ENCODE results near the gene MICU1. TPM values are rescaled to one million over a fixed set of nuclear protein-coding genes. Genes with fewer than 3 reads are reported as not detected.

Gene MICU1
- total and polyA plus RNA-seq, 2 experiments from 2014 or later = 27.5 to 52.3 TPM

DNA sequence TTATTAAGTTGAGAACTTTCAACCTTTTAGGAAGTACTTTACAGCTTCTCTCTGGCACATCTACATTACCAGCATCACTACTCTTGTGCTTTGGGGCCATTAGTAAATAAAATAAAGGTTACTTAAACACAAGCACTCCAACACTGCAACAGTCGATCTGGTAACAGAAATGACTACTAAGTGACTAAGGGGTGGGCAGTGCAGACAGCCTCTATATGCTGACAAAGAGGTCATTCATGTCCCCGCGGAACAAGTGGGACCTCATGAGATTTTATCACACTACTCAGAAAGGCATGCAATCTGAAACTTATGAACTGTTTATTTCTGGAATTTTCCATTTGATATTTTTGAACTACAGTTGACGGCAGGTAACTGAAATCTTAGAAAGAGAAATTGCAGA, 159.9 kb downstream of the MICU1 start:
- H3K27ac ChIP-seq (ENCODE audit: low read depth) = no peak overlapping the region
- Mint-ChIP-seq H3K4me3 (no peak overlapping the region), H3K4me1 (no peaks in the 10 kb centered on the region), H3K27ac (0 out of 2 replicates have a peak overlapping the region, but pooled peaks have one; percentile 31), H3K27me3 (ENCODE audit: insufficient read depth, low read depth, poor library complexity) (no peaks in the 10 kb centered on the region), H3K36me3 (ENCODE audit: low read depth) (peaks cover 5% of the 10 kb centered on the region; the same call in 2 of the 3 replicates), H3K9me3 (no peaks in the 10 kb centered on the region)
- H4K20me1 ChIP-seq (replicated peaks; ENCODE audit: insufficient read depth) = no peaks in the 10 kb centered on the region
- no peak for DNase-seq (ENCODE audit: low spot score)
- no peak overlapping the region for H3K4me2 ChIP-seq
- H3K4me1 ChIP-seq (ENCODE audit: insufficient read depth) = no peaks in the 10 kb centered on the region
- TF ChIP-seq EZH2phosphoT487 (IDR thresholded peaks at IDR 0.05; ENCODE audit: unreplicated experiment) (no peak), ZNF331 (CRISPR knock-in tag; IDR thresholded peaks at IDR 0.05; ENCODE audit: low read depth) (no peak), POLR2AphosphoS5 (IDR thresholded peaks at IDR 0.05; ENCODE audit: low read depth) (no peak), EZH2 (IDR thresholded peaks at IDR 0.05; ENCODE audit: low read depth, unreplicated experiment) (no peak), ZNF114 (CRISPR knock-in tag; IDR thresholded peaks at IDR 0.05) (no peak), STAT1 (IDR thresholded peaks at IDR 0.05; ENCODE audit: unreplicated experiment) (no peak), NANOG (IDR thresholded peaks at IDR 0.05; ENCODE audit: borderline replicate concordance) (no peak), JUNB (IDR thresholded peaks at IDR 0.05; ENCODE audit: unreplicated experiment) (no peak)
- TF ChIP-seq, protein P1, sequence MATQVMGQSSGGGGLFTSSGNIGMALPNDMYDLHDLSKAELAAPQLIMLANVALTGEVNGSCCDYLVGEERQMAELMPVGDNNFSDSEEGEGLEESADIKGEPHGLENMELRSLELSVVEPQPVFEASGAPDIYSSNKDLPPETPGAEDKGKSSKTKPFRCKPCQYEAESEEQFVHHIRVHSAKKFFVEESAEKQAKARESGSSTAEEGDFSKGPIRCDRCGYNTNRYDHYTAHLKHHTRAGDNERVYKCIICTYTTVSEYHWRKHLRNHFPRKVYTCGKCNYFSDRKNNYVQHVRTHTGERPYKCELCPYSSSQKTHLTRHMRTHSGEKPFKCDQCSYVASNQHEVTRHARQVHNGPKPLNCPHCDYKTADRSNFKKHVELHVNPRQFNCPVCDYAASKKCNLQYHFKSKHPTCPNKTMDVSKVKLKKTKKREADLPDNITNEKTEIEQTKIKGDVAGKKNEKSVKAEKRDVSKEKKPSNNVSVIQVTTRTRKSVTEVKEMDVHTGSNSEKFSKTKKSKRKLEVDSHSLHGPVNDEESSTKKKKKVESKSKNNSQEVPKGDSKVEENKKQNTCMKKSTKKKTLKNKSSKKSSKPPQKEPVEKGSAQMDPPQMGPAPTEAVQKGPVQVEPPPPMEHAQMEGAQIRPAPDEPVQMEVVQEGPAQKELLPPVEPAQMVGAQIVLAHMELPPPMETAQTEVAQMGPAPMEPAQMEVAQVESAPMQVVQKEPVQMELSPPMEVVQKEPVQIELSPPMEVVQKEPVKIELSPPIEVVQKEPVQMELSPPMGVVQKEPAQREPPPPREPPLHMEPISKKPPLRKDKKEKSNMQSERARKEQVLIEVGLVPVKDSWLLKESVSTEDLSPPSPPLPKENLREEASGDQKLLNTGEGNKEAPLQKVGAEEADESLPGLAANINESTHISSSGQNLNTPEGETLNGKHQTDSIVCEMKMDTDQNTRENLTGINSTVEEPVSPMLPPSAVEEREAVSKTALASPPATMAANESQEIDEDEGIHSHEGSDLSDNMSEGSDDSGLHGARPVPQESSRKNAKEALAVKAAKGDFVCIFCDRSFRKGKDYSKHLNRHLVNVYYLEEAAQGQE (IDR thresholded peaks at IDR 0.05; ENCODE audit: unreplicated experiment) = no peak
- TF ChIP-seq, protein P2, sequence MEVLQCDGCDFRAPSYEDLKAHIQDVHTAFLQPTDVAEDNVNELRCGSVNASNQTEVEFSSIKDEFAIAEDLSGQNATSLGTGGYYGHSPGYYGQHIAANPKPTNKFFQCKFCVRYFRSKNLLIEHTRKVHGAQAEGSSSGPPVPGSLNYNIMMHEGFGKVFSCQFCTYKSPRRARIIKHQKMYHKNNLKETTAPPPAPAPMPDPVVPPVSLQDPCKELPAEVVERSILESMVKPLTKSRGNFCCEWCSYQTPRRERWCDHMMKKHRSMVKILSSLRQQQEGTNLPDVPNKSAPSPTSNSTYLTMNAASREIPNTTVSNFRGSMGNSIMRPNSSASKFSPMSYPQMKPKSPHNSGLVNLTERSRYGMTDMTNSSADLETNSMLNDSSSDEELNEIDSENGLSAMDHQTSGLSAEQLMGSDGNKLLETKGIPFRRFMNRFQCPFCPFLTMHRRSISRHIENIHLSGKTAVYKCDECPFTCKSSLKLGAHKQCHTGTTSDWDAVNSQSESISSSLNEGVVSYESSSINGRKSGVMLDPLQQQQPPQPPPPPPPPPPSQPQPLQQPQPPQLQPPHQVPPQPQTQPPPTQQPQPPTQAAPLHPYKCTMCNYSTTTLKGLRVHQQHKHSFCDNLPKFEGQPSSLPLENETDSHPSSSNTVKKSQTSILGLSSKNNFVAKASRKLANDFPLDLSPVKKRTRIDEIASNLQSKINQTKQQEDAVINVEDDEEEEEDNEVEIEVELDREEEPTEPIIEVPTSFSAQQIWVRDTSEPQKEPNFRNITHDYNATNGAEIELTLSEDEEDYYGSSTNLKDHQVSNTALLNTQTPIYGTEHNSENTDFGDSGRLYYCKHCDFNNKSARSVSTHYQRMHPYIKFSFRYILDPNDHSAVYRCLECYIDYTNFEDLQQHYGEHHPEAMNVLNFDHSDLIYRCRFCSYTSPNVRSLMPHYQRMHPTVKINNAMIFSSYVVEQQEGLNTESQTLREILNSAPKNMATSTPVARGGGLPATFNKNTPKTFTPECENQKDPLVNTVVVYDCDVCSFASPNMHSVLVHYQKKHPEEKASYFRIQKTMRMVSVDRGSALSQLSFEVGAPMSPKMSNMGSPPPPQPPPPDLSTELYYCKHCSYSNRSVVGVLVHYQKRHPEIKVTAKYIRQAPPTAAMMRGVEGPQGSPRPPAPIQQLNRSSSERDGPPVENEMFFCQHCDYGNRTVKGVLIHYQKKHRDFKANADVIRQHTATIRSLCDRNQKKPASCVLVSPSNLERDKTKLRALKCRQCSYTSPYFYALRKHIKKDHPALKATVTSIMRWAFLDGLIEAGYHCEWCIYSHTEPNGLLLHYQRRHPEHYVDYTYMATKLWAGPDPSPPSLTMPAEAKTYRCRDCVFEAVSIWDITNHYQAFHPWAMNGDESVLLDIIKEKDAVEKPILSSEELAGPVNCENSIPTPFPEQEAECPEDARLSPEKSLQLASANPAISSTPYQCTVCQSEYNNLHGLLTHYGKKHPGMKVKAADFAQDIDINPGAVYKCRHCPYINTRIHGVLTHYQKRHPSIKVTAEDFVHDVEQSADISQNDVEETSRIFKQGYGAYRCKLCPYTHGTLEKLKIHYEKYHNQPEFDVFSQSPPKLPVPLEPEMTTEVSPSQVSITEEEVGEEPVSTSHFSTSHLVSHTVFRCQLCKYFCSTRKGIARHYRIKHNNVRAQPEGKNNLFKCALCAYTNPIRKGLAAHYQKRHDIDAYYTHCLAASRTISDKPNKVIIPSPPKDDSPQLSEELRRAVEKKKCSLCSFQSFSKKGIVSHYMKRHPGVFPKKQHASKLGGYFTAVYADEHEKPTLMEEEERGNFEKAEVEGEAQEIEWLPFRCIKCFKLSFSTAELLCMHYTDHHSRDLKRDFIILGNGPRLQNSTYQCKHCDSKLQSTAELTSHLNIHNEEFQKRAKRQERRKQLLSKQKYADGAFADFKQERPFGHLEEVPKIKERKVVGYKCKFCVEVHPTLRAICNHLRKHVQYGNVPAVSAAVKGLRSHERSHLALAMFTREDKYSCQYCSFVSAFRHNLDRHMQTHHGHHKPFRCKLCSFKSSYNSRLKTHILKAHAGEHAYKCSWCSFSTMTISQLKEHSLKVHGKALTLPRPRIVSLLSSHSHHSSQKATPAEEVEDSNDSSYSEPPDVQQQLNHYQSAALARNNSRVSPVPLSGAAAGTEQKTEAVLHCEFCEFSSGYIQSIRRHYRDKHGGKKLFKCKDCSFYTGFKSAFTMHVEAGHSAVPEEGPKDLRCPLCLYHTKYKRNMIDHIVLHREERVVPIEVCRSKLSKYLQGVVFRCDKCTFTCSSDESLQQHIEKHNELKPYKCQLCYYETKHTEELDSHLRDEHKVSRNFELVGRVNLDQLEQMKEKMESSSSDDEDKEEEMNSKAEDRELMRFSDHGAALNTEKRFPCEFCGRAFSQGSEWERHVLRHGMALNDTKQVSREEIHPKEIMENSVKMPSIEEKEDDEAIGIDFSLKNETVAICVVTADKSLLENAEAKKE (CRISPR knock-in tag; IDR thresholded peaks at IDR 0.05) = no peak
- TF ChIP-seq, protein P3, sequence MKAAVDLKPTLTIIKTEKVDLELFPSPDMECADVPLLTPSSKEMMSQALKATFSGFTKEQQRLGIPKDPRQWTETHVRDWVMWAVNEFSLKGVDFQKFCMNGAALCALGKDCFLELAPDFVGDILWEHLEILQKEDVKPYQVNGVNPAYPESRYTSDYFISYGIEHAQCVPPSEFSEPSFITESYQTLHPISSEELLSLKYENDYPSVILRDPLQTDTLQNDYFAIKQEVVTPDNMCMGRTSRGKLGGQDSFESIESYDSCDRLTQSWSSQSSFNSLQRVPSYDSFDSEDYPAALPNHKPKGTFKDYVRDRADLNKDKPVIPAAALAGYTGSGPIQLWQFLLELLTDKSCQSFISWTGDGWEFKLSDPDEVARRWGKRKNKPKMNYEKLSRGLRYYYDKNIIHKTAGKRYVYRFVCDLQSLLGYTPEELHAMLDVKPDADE (IDR thresholded peaks at IDR 0.05) = no peak
- TF ChIP-seq, protein P4, sequence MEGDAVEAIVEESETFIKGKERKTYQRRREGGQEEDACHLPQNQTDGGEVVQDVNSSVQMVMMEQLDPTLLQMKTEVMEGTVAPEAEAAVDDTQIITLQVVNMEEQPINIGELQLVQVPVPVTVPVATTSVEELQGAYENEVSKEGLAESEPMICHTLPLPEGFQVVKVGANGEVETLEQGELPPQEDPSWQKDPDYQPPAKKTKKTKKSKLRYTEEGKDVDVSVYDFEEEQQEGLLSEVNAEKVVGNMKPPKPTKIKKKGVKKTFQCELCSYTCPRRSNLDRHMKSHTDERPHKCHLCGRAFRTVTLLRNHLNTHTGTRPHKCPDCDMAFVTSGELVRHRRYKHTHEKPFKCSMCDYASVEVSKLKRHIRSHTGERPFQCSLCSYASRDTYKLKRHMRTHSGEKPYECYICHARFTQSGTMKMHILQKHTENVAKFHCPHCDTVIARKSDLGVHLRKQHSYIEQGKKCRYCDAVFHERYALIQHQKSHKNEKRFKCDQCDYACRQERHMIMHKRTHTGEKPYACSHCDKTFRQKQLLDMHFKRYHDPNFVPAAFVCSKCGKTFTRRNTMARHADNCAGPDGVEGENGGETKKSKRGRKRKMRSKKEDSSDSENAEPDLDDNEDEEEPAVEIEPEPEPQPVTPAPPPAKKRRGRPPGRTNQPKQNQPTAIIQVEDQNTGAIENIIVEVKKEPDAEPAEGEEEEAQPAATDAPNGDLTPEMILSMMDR (conservative IDR thresholded peaks at IDR 0.05; ENCODE audit: low read depth in 2 of 2) = no peak
- H2AFZ ChIP-seq = no peak overlapping the region
- H3K4me3 ChIP-seq = no peak overlapping the region
- no peaks in the 10 kb centered on the region for H3K27me3 ChIP-seq (ENCODE audit: insufficient read depth)
- H3K9me2 ChIP-seq (ENCODE audit: insufficient read depth) = no peaks in the 10 kb centered on the region
- H3K36me3 ChIP-seq (ENCODE audit: insufficient read depth) = no peaks in the 10 kb centered on the region
- H3F3A ChIP-seq (replicated peaks; ENCODE audit: low read depth) = no peaks in the 10 kb centered on the region
- no peak for ATAC-seq
- H3K79me2 ChIP-seq (replicated peaks; ENCODE audit: insufficient read depth) = no peaks in the 10 kb centered on the region

Data from GM23338 (cell line).